Activated effector memory CD4-positive, alpha-beta T cell treated with anti-CD3 and anti-CD28 coated beads, Interleukin-2, amount 50 U/mL, for 16 hours (primary cell): Measurements from ENCODE around the gene TMIE.
"Not testable (repeated sequence)": the region's sequence is repeated elsewhere in the genome, so short reads cannot be mapped to it uniquely, and the experiment has no call there.

Experiments
- DNase-seq: peaks from one replicate; pipeline ENCODE4 v3.0.0-alpha.2; 2020

TMIE gene

GRCh38 chr3:46729038-46729437 is 27.8 kb downstream of the TMIE start:
- no peak for DNase-seq

GRCh38 chr3:46730819-46731218 is 29.6 kb downstream of the TMIE start:
- no peak for DNase-seq

GRCh38 chr3:46731795-46732194 is 30.6 kb downstream of the TMIE start:
- no peak for DNase-seq

GRCh38 chr3:46733026-46733800 is 32.0 kb downstream of the TMIE start:
- no peak for DNase-seq

- no peak for DNase-seq
Observed at GRCh38 chr3:46734773-46735172, 33.6 kb downstream of the TMIE start.

GRCh38 chr3:46736006-46736872 is 35.0 kb downstream of the TMIE start:
- no peak for DNase-seq

- DNase-seq = no peak
Observed at GRCh38 chr3:46737329-46737731, 36.1 kb downstream of the TMIE start.

GRCh38 chr3:46739565-46739964 is 38.4 kb downstream of the TMIE start:
- DNase-seq = not testable (repeated sequence)

- DNase-seq = no peak
Observed at GRCh38 chr3:46742992-46743585, 41.9 kb downstream of the TMIE start.

GRCh38 chr3:46746711-46747110 is 45.5 kb downstream of the TMIE start:
- DNase-seq = no peak

GRCh38 chr3:46748170-46748569 is 47.0 kb downstream of the TMIE start:
- DNase-seq = no peak

- no peak for DNase-seq
Observed at GRCh38 chr3:46749129-46749528, 47.9 kb downstream of the TMIE start.

- DNase-seq = no peak
Observed at GRCh38 chr3:46750555-46751038, 49.4 kb downstream of the TMIE start.

GRCh38 chr3:46753127-46753526 is 51.9 kb downstream of the TMIE start:
- DNase-seq = not testable (repeated sequence)

GRCh38 chr3:46755646-46756045 is 54.5 kb downstream of the TMIE start:
- DNase-seq = no peak

- no peak for DNase-seq
Observed at GRCh38 chr3:46756642-46757041, 55.5 kb downstream of the TMIE start.

- no peak for DNase-seq
Observed at GRCh38 chr3:46759239-46760167, 58.3 kb downstream of the TMIE start.
